Measurements from ENCODE around the gene TMEM201.
"Not testable (repeated sequence)": the region's sequence is repeated elsewhere in the genome, so short reads cannot be mapped to it uniquely, and the experiment has no call there.

The TMEM201 gene

GRCh38 chr1:9624081-9624480, 35.4 kb downstream of the TMEM201 start:
- no peak for DNase-seq

- DNase-seq, result not testable (repeated sequence)
These were observed 36.3 kb downstream of the TMEM201 start for GRCh38 chr1:9625030-9625429.

DNA sequence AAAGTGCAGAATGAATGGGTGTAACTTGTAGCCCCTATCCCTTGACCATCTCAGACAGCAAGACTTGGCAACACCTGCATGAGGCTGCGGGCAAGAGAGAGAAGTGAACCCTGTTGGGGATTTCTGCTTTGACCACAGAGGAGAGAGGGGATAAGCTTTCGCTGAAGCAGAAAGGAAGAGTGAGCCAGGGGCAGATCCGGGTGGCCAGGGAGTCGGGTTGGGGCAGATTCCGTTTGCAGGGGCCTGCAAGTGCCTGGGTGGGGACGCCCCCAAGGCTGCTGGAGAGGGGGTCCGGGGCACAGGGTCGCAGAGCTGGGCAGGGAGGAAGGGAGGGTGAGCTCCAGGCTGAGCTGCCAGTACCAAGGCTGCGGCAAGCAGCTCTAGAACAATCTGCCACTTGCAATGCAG, 37.5 kb downstream of the TMEM201 start:
- DNase-seq, result no peak

GRCh38 chr1:9628541-9629444, 40.1 kb downstream of the TMEM201 start:
- peak in 1 of 2 donors; percentile 15 for DNase-seq

DNA sequence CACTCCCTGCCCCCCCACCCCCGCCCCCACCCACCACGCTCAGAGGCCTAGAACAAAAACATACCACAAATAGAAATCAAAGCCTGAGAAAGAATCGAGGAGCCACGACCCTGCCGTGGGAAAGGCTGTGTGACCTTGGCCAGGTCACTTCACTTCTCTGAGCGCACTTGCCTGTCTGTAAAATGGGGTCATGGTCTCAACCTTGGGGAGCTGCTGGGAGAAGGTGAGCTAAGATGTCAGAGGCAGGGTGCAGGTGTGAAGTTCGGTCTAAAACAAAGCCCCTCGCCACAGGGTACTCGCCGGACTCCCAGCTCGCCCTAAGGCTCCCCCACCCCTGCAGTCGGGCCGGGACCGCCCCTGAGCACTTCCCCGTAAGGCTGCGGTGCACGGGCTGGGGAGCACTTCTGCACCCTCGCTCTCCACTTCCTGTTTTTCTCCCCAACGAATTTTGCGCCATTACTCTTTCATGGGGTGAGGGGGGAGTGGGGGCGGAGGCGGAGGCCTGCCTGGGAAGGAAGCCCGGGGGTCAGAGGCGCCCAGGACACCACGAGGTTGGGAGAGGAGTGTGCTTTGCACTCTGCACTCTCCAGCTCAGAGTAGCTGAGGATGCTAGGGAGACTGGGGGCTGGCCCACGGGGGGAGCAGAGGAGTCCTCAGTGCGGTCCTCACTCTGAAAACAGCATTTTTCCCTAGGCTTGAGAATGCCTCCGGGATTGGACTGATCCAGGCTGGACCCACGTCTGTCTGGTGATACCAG, 40.9 kb downstream of the TMEM201 start:
- DNase-seq, result peak; percentile 89

- peak in 1 of 2 donors; percentile 13 for DNase-seq
These were observed 41.8 kb downstream of the TMEM201 start for GRCh38 chr1:9630331-9631111.

DNA sequence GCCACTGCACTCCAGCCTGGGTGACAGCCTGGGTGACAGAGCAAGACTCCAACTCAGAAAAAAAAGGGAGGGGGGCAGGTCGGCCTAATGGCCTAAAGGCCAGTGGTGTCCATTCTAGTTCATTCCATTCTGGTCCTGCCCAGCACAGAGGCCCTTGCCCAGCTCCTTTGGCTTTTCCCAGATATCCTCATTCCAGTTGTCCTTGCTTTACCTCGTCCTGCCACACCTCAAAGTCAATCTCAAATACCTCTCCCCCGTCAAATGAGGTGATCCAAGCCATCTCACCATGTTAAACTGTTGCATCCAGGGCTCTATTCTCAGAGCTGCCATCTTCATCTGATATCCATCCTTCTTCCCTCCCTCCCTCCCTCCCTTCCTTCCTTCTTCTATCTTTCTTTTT, 42.9 kb downstream of the TMEM201 start:
- no peak for DNase-seq

- peak; percentile 49 to 64 for DNase-seq
These were observed 44.8 kb downstream of the TMEM201 start for GRCh38 chr1:9633493-9633892.

GRCh38 chr1:9634582-9634981, 45.9 kb downstream of the TMEM201 start:
- DNase-seq, result no peak

DNA sequence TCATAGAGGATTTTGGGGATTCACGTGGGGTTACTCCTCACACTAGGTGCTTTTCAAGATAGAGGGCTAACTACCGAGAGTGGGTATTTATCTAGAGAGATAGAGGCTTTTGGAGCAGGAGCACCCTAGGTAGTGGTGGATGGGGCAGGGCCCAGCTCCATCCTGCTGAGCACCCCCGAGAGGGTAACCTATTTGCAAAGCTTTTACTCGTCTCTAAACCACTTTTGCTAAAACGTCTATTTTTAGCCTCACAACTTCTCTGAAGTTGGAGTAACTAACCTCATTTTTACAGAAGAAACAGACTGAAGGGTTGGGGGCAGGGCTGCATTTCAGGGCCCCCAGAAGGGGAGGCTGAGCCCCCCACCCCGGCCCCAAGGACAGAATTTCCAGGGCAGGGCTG, 50.5 kb downstream of the TMEM201 start:
- DNase-seq, result no peak

- peak; percentile 90 to 95 for DNase-seq
These were observed 54.9 kb downstream of the TMEM201 start for GRCh38 chr1:9643351-9644256.

GRCh38 chr1:9646037-9646436, 57.3 kb downstream of the TMEM201 start:
- DNase-seq, result no peak

DNA sequence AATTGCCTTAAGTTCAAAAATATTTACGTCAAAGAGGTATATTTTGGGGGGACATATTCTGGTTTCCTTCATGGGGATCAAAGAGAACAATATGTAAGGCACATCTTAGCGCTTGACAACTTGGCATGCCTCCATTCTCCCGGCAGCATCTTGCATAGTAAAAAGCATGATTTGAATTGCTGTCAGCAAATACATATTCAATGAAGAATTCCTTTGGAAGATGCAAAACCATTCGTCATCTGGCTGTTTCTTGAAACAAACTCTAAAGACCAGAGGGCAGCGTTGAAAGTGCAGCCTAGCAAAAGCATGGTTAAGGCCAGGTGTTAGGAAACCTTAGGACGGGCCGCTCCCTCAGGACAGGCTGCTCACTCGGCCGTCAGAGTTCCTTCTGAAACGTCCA, 59.5 kb downstream of the TMEM201 start:
- no peak for DNase-seq

DNA sequence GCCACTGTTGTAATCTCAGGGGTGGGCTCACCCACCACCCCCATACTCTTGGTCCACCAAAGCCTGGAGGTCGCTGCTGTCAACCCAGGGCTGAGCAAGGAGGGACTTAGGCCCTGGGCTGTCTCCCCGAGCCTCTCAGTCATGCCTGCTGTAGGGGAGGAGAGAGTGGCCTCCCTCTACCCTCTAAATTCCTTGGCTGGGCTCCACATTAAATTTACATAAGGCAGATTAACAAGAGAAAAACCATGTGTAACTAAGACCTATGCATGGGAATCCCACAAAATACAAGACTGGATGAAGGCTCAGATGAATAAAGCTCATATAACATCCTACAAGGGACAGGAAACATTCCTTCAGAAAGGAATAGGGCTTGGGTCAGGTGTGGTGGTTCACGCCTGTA, 61.1 kb downstream of the TMEM201 start:
- DNase-seq, result no peak

DNA sequence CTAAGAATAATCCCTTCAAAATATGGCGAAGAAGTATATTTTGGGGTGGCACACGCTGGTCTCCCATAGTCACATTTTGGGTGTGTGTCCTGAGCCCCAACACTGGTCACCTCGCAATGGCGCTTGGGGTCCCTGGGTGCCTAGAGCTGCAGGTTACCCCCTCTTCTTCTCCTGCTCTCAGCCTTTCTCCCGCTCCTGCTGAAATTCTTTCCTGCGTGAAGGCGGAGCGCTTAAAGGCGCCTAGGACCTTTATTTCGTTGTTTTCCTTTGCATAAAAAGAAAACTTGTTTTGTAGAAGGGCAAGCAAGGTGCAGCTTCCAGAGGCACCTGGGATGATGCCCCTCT, 62.5 kb downstream of the TMEM201 start:
- no peak for DNase-seq

DNA sequence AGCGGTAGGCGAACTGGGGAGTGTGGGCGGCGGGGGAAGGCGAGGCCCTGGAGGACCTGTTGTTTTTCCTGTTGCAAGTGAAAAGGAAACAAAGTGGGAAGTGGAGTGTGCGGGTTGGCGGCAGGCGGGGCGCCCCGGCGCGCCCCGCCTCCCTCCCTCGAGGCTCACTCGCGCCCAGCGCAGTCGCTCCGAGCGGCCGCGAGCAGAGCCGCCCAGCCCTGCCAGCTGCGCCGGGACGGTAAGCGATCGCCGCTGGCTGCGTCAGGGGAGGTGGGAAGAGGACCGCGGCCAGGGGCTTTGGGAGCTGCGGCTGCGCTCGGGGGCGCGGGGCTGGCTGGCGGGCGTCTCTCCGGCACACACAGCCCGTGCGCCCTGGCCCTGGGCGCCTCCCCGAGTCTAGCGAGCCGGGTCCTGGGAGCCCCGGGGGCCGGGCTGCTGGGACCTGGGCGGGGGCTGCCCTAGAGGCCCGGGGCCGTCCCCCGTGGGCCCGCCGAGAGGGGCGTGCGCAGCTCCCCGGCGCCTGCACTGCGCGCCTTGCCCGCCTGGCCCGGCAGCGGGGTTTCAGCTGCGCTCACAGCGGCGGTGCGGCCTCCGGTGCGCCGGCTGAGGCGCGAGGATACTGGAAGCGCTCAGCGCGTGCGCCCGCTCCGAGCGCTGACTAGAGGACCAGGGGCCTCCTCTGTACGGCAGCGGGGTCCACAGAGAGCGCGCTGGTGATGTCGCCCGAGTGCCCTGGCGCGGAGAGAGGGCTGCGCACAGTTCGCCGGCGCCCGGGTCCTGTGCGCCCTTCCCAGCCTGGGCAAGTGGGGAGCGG, 63.1 kb downstream of the TMEM201 start, which contains the start of gene PIK3CD:
PIK3CD (plus strand) TSS at position 167 of the 814 bp plus-strand sequence. CDS start 58,725 bp downstream, outside the sequence.
- peak; percentile 64 to 81 for DNase-seq

DNA sequence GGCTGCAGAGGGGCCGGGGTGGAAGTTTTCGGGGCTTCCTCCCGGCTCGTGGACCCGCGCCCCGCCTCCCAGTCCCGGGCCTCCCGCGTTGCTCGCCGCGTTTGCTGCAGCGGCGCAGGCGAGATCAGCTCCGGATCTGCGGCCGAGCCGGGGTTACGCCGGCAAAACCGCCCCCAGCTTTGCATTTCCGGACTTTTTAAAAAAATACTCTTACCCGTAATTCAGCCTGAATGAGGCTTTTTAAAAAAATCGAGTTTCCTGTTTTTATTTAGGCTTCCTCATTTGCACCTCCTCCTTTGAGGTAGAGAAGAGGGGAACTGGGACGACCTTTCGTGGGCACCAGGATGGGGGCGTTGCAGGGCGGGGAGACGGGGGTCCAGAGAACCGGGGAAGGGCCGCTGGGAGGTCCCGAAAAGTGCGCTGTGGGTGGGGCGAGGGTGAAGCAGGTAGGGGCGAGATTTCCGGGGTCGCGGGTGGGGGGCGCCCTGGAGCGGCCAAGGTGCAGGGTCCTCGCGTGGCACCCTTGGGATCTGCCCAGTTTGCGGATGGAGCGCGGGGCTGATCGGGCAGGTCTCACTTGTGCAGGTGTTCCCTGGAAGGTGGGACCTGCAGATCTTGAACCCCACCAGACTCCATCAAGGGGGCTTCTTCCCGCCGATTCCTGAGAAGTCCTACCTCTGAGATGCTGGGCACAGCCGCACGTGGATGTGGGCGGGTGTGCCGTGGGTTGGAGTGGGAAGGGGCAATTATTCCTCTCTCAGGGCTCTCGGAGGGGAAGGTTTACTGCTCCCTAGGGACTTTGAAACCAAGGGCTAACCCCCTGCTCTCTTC, 63.9 kb downstream of the TMEM201 start:
- peak; percentile 91 to 94 for DNase-seq

GRCh38 chr1:9653210-9653490, 64.4 kb downstream of the TMEM201 start:
- peak in 1 of 2 donors; percentile 10 for DNase-seq

GRCh38 chr1:9653491-9654050, 64.9 kb downstream of the TMEM201 start:
- no peak for DNase-seq

All from inflammatory macrophage (primary cell).